ENCODE results near the gene CMTM4. TPM values are rescaled to one million over a fixed set of nuclear protein-coding genes. Genes with fewer than 3 reads are reported as not detected.

CMTM4 gene
- total and polyA plus RNA-seq, 2 experiments from 2014 or later, result 14.1 to 77.0 TPM

- no peaks in the 10 kb centered on the region for H3K36me3 ChIP-seq (ENCODE audit: insufficient read depth)
- no peak within 1 kb of the TSS for H3K4me2 ChIP-seq
- H4K20me1 ChIP-seq (replicated peaks; ENCODE audit: insufficient read depth), result peaks cover 7% of the 10 kb centered on the region; the same call in 1 of the 2 replicates
- no peak within 1 kb of the TSS for H3K27ac ChIP-seq (ENCODE audit: low read depth)
- TF ChIP-seq ZNF331 (CRISPR knock-in tag; IDR thresholded peaks at IDR 0.05; ENCODE audit: low read depth), result no peak
- no peak for TF ChIP-seq ETS1 (IDR thresholded peaks at IDR 0.05)
- H2AFZ ChIP-seq, result no peak within 1 kb of the TSS
- H3K4me1 Mint-ChIP-seq, result no peaks in the 10 kb centered on the region
- H3K9me2 ChIP-seq (ENCODE audit: insufficient read depth), result no peaks in the 10 kb centered on the region
- no peaks in the 10 kb centered on the region for H3F3A ChIP-seq (replicated peaks; ENCODE audit: low read depth)
- DNase-seq (ENCODE audit: low spot score), result peak; percentile 53
- H3K79me2 ChIP-seq (replicated peaks; ENCODE audit: insufficient read depth), result no peaks in the 10 kb centered on the region
- H3K27ac Mint-ChIP-seq, result no peak within 1 kb of the TSS
- H3K27me3 ChIP-seq (ENCODE audit: insufficient read depth), result no peaks in the 10 kb centered on the region
- no peak within 1 kb of the TSS for H3K4me3 Mint-ChIP-seq
- H3K27me3 Mint-ChIP-seq (ENCODE audit: insufficient read depth, low read depth, poor library complexity), result no peaks in the 10 kb centered on the region
- no peaks in the 10 kb centered on the region for H3K9me3 Mint-ChIP-seq
- no peak within 1 kb of the TSS for H3K4me3 ChIP-seq
- H3K36me3 Mint-ChIP-seq (ENCODE audit: low read depth), result peaks cover 4% of the 10 kb centered on the region; the same call in 1 of the 3 replicates
- ATAC-seq, result peak; percentile 93
- no peaks in the 10 kb centered on the region for H3K4me1 ChIP-seq (ENCODE audit: insufficient read depth)
Measured at GRCh38 chr16:66566051-66566901, 130.3 kb downstream of the CMTM4 start, which contains the start of gene CMTM1. CMTM1 (plus strand) TSS chr16:66566439; CDS start chr16:66566514, 75 bp downstream.

Small RNA genes lying within 50 kb of the gene (small RNA-seq; reads per million reads assigned to genes)
- gene CKLF-CMTM1 (ENCODE audit: low replicate concordance), result 0.07 reads per million

Other genes with a start within 250 kb of the CMTM4 start
- 4.2 and 5.4 TPM in 2 replicates for gene TK2, start 146.6 kb downstream of the CMTM4 start, total RNA-seq (2014; rRNA removed; shearing (Covaris generic))
- gene TK2, start 146.6 kb downstream of the CMTM4 start, polyA plus RNA-seq (2016; fragmentation: Nextera tagmentation; extraction: Ambion mirVana), result 1.4 and 1.8 TPM in 2 replicates
- gene CKLF, start 144.2 kb downstream of the CMTM4 start, total RNA-seq (2014; rRNA removed; shearing (Covaris generic)), result 15.7 and 25.5 TPM in 2 replicates
- gene CKLF, start 144.2 kb downstream of the CMTM4 start, polyA plus RNA-seq (2016; fragmentation: Nextera tagmentation; extraction: Ambion mirVana), result 60.0 and 61.5 TPM in 2 replicates
- 1.4 TPM in 1 of 2 replicates, not detected in the other for gene CMTM1, start 130.3 kb downstream of the CMTM4 start, total RNA-seq (2014; rRNA removed; shearing (Covaris generic))
- gene CMTM1, start 130.3 kb downstream of the CMTM4 start, polyA plus RNA-seq (2016; fragmentation: Nextera tagmentation; extraction: Ambion mirVana), result 1.8 and 1.9 TPM in 2 replicates
- gene CMTM2, start 117.3 kb downstream of the CMTM4 start, total RNA-seq (2014; rRNA removed; shearing (Covaris generic)), result not detected in 2 replicates
- not detected in 2 replicates for gene CMTM2, start 117.3 kb downstream of the CMTM4 start, polyA plus RNA-seq (2016; fragmentation: Nextera tagmentation; extraction: Ambion mirVana)
- gene CMTM3, start 92.0 kb downstream of the CMTM4 start, total RNA-seq (2014; rRNA removed; shearing (Covaris generic)), result 16.4 and 20.0 TPM in 2 replicates
- gene CMTM3, start 92.0 kb downstream of the CMTM4 start, polyA plus RNA-seq (2016; fragmentation: Nextera tagmentation; extraction: Ambion mirVana), result 16.6 and 17.5 TPM in 2 replicates
- gene DYNC1LI2, start 54.9 kb upstream of the CMTM4 start, total RNA-seq (2014; rRNA removed; shearing (Covaris generic)), result 73.9 and 113 TPM in 2 replicates
- 73.4 and 85.9 TPM in 2 replicates for gene DYNC1LI2, start 54.9 kb upstream of the CMTM4 start, polyA plus RNA-seq (2016; fragmentation: Nextera tagmentation; extraction: Ambion mirVana)
- gene TERB1, start 104.8 kb upstream of the CMTM4 start, total RNA-seq (2014; rRNA removed; shearing (Covaris generic)), result not detected in 2 replicates
- gene TERB1, start 104.8 kb upstream of the CMTM4 start, polyA plus RNA-seq (2016; fragmentation: Nextera tagmentation; extraction: Ambion mirVana), result not detected in 2 replicates
- gene NAE1, start 134.2 kb upstream of the CMTM4 start, total RNA-seq (2014; rRNA removed; shearing (Covaris generic)), result 139 and 160 TPM in 2 replicates
- 204 and 209 TPM in 2 replicates for gene NAE1, start 134.2 kb upstream of the CMTM4 start, polyA plus RNA-seq (2016; fragmentation: Nextera tagmentation; extraction: Ambion mirVana)
- 2.5 and 2.8 TPM in 2 replicates for gene CA7, start 147.7 kb upstream of the CMTM4 start, total RNA-seq (2014; rRNA removed; shearing (Covaris generic))
- gene CA7, start 147.7 kb upstream of the CMTM4 start, polyA plus RNA-seq (2016; fragmentation: Nextera tagmentation; extraction: Ambion mirVana), result 2.1 and 2.6 TPM in 2 replicates
- gene PDP2, start 183.8 kb upstream of the CMTM4 start, total RNA-seq (2014; rRNA removed; shearing (Covaris generic)), result 23.2 and 37.9 TPM in 2 replicates
- gene PDP2, start 183.8 kb upstream of the CMTM4 start, polyA plus RNA-seq (2016; fragmentation: Nextera tagmentation; extraction: Ambion mirVana), result 8.2 and 9.0 TPM in 2 replicates
- gene CDH16, start 222.1 kb upstream of the CMTM4 start, total RNA-seq (2014; rRNA removed; shearing (Covaris generic)), result not detected in 2 replicates
- gene CDH16, start 222.1 kb upstream of the CMTM4 start, polyA plus RNA-seq (2016; fragmentation: Nextera tagmentation; extraction: Ambion mirVana), result not detected in 2 replicates
- not detected in 2 replicates for gene RRAD, start 228.8 kb upstream of the CMTM4 start, total RNA-seq (2014; rRNA removed; shearing (Covaris generic))
- gene RRAD, start 228.8 kb upstream of the CMTM4 start, polyA plus RNA-seq (2016; fragmentation: Nextera tagmentation; extraction: Ambion mirVana), result 0.18 and 0.52 TPM in 2 replicates
- gene CIAO2B, start 237.7 kb upstream of the CMTM4 start, total RNA-seq (2014; rRNA removed; shearing (Covaris generic)), result 85.0 and 92.4 TPM in 2 replicates
- gene CIAO2B, start 237.7 kb upstream of the CMTM4 start, polyA plus RNA-seq (2016; fragmentation: Nextera tagmentation; extraction: Ambion mirVana), result 181 and 189 TPM in 2 replicates
- 8.2 and 9.3 TPM in 2 replicates for gene CES2, start 238.8 kb upstream of the CMTM4 start, total RNA-seq (2014; rRNA removed; shearing (Covaris generic))
- gene CES2, start 238.8 kb upstream of the CMTM4 start, polyA plus RNA-seq (2016; fragmentation: Nextera tagmentation; extraction: Ambion mirVana), result 4.3 and 5.0 TPM in 2 replicates

All from GM23338 (cell line).